GM12872 (cell line): Measurements from ENCODE around the gene STK39.

ENCODE experiments used
- CTCF ChIP-seq: IDR thresholded peaks from 3 replicates; pipeline ENCODE4 v1.5.1; 2011; ENCODE audit warnings: low read depth, mild to moderate bottlenecking, low read length, moderate library complexity; ENCODE audit not compliant: insufficient read depth

The STK39 gene

GRCh38 chr2:168119515-168120141, 127.8 kb downstream of the STK39 start:
- TF ChIP-seq CTCF = peak; percentile 66; the same call in 2 of the 3 replicates

- TF ChIP-seq CTCF = peak; percentile 67
Observed at GRCh38 chr2:168118733-168119514, 128.5 kb downstream of the STK39 start.

GRCh38 chr2:168116448-168116847, 130.9 kb downstream of the STK39 start:
- no peak for TF ChIP-seq CTCF

DNA sequence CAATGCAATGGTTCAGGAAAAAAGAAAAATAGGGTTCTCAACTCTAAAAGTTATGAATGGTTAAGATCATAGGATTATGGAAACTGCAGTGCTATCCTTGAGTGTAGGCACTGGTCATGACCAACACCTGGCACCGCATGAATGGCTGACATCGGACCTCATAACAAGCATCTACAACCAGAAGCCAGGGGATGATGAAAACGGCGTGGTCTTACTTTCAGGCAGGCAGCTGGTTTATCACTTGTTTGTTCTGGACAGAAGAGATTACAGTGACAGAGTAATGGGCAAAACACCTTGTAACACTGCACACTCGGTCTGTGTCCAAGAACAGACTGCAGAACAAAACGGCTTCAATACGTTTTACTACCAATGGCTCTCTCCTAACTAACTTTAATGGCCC, 132.8 kb downstream of the STK39 start:
- TF ChIP-seq CTCF = no peak

GRCh38 chr2:168114040-168114439, 133.4 kb downstream of the STK39 start:
- TF ChIP-seq CTCF = no peak

- no peak for TF ChIP-seq CTCF
Observed at GRCh38 chr2:168107322-168107721, 140.1 kb downstream of the STK39 start.

GRCh38 chr2:168105127-168105683, 142.2 kb downstream of the STK39 start:
- TF ChIP-seq CTCF = no peak
